Naive thymus-derived CD4-positive, alpha-beta T cell (primary cell): Measurements from ENCODE around the gene TMEM62. TPM values are rescaled to one million over a fixed set of nuclear protein-coding genes. Genes with fewer than 3 reads are reported as not detected.

ENCODE experiments used
- ATAC-seq: fragments of 150-1000 bp; cut with Tn5 transposase; 2 replicates; pipeline ENCODE4 v1.10.0; 2021; ENCODE audit warnings: mild to moderate bottlenecking, moderate library complexity
- CTCF ChIA-PET: fragments of 350-600 bp; sonication (Branson Sonifier 250); formaldehyde crosslinking; loops from one replicate; lab custom pipeline; 2021; ENCODE audit warnings: antibody characterized with exemption; lab: Charles Lee
- POLR2A ChIA-PET: fragments of 350-600 bp; sonication (Branson Sonifier 250); formaldehyde crosslinking; loops from one replicate; lab custom pipeline; 2021; ENCODE audit warnings: antibody characterized with exemption, inconsistent platforms; lab: Charles Lee
- DNase-seq, 9 donors: peaks; one replicate each; pipeline versions ENCODE4 v3.0.0 to v3.0.0-alpha.2; 2020 to 2022; ENCODE audit warnings: mixed read lengths in 1 of 9
- H3K27ac ChIP-seq: one replicate; pipeline ENCODE4 v1.7.0; 2013; ENCODE audit warnings: mild to moderate bottlenecking, low read depth, low read length, moderate library complexity
- H3K27me3 ChIP-seq, 2 donors: one replicate each; pipeline ENCODE4 v1.7.0; 2013; ENCODE audit warnings: low read length in 2 of 2, mild to moderate bottlenecking in 2 of 2, moderate library complexity in 2 of 2; ENCODE audit not compliant: control insufficient read depth in 2 of 2, insufficient read depth in 2 of 2
- H3K36me3 ChIP-seq, 3 experiments: 1 replicate in 2 of 3; 2 replicates in 1 of 3; pipeline ENCODE4 v1.7.0; 2013; ENCODE audit warnings: low read length in 3 of 3, mild to moderate bottlenecking in 3 of 3, moderate library complexity in 1 of 3; ENCODE audit not compliant: insufficient read depth in 3 of 3, control insufficient read depth in 2 of 3
- H3K4me1 ChIP-seq, 2 donors: one replicate each; pipeline ENCODE4 v1.7.0; 2013; ENCODE audit warnings: low read length in 2 of 2, mild to moderate bottlenecking in 2 of 2, moderate library complexity in 1 of 2; ENCODE audit not compliant: control insufficient read depth in 2 of 2, insufficient read depth in 2 of 2
- H3K4me3 ChIP-seq: 2 replicates; pipeline ENCODE4 v1.7.0; 2013; ENCODE audit warnings: mild to moderate bottlenecking, low read length
- H3K9me3 ChIP-seq, 3 experiments: 1 replicate in 2 of 3; 2 replicates in 1 of 3; pipeline ENCODE4 v1.7.0; 2013; ENCODE audit warnings: low read length in 3 of 3; ENCODE audit not compliant: control insufficient read depth in 2 of 3
- H3K27ac Mint-ChIP-seq, 9 donors: one replicate each; pipeline ENCODE4 v1.8.0; 2020 to 2022; ENCODE audit warnings: mixed read lengths in 9 of 9, mild to moderate bottlenecking in 8 of 9, moderate library complexity in 5 of 9, inconsistent platforms in 2 of 9
- H3K27me3 Mint-ChIP-seq, 5 donors: one replicate each; pipeline ENCODE4 v1.8.0; 2021 to 2022; ENCODE audit warnings: mixed read lengths in 5 of 5, mild to moderate bottlenecking in 1 of 5
- H3K36me3 Mint-ChIP-seq, 5 donors: one replicate each; pipeline ENCODE4 v1.8.0; 2020 to 2022; ENCODE audit warnings: mixed read lengths in 5 of 5, mild to moderate bottlenecking in 3 of 5, inconsistent platforms in 1 of 5
- H3K4me1 Mint-ChIP-seq, 7 donors: one replicate each; pipeline ENCODE4 v1.8.0; 2020 to 2022; ENCODE audit warnings: mixed read lengths in 7 of 7, mild to moderate bottlenecking in 3 of 7, inconsistent platforms in 1 of 7
- H3K4me3 Mint-ChIP-seq, 10 donors: one replicate each; pipeline ENCODE4 v1.8.0; 2020 to 2022; ENCODE audit warnings: mild to moderate bottlenecking in 10 of 10, mixed read lengths in 10 of 10, moderate library complexity in 6 of 10, inconsistent platforms in 2 of 10
- H3K9me3 Mint-ChIP-seq, 11 donors: one replicate each; pipeline ENCODE4 v1.8.0; 2020 to 2022; ENCODE audit warnings: mixed read lengths in 11 of 11, mild to moderate bottlenecking in 4 of 11, inconsistent platforms in 1 of 11, moderate library complexity in 1 of 11
- intact Hi-C, 2 donors: fragments of 100-400 bp; cut with micrococcal nuclease; formaldehyde crosslinking; loops; one replicate each; pipeline ENCODE4 v1.15.1; 2023
- polyA plus RNA-seq, 2 donors: library from polyadenylated mRNA; unstranded; fragments of 300-500 nt; fragmentation: Illumina TruSeq; gene quantifications; one replicate each; pipeline ENCODE4 v1.2.3, GENCODE V29; 2021
- total RNA-seq, 6 experiments: library from RNA in 5 of 6; stranded (reverse) in 5 of 6; gene quantifications; 1 replicate in 5 of 6; 2 replicates in 1 of 6; pipeline ENCODE4 v1.2.3 and lab custom pipeline; 2021 to 2026

The TMEM62 gene
- total and polyA plus RNA-seq, 7 experiments from 2014 or later: 3.6 to 21.5 (median 15.2) TPM

DNA sequence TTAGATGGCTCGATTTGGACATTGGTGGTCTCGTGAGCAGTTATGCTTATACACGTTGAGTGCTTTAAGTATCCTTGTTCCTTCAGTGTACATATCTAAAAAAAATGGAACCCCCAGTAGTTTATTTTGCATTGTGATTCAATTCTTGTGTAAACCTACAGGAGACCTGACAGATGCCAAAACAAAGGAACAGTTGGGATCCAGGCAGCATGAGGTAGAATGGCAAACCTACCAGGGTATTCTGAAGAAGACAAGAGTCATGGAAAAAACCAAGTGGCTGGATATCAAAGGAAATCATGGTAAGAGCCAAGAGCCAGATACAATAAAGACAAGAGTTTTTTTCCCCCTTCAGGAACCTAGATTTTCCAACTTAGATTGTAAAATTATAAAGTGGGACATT is 2.0 kb downstream of the TMEM62 start:
- peaks cover 0 to 22% (median 4%) of the 10 kb centered on the region in 3 experiments for H3K36me3 ChIP-seq
- ChIA-PET CTCF (no interaction called here), POLR2A (no interaction called here)
- no peak overlapping the region for H3K27ac Mint-ChIP-seq
- intact Hi-C loops: loop anchor here in 1 of 2 donors (2.0 kb wide), 1 partner anchor 15 kb away; no protein-coding TSS in a partner anchor
- no peak for DNase-seq
- no peaks in the 10 kb centered on the region for H3K27me3 ChIP-seq
- H3K4me1 ChIP-seq: peaks cover 6 to 11% of the 10 kb centered on the region in 2 donors
- no peak overlapping the region for H3K27ac ChIP-seq
- H3K4me1 Mint-ChIP-seq: peaks cover 13 to 34% (median 19%) of the 10 kb centered on the region in 7 donors
- no peaks in the 10 kb centered on the region for H3K9me3 Mint-ChIP-seq
- H3K4me3 ChIP-seq: no peak overlapping the region
- peaks cover 18 to 34% (median 28%) of the 10 kb centered on the region in 5 donors for H3K36me3 Mint-ChIP-seq
- H3K27me3 Mint-ChIP-seq: peaks cover 0 to 3% (median 0%) of the 10 kb centered on the region in 5 donors
- H3K4me3 Mint-ChIP-seq: peak overlapping the region in 1 of 10 donors; percentile 92
- no peaks in the 10 kb centered on the region for H3K9me3 ChIP-seq
- ATAC-seq: no peak

DNA sequence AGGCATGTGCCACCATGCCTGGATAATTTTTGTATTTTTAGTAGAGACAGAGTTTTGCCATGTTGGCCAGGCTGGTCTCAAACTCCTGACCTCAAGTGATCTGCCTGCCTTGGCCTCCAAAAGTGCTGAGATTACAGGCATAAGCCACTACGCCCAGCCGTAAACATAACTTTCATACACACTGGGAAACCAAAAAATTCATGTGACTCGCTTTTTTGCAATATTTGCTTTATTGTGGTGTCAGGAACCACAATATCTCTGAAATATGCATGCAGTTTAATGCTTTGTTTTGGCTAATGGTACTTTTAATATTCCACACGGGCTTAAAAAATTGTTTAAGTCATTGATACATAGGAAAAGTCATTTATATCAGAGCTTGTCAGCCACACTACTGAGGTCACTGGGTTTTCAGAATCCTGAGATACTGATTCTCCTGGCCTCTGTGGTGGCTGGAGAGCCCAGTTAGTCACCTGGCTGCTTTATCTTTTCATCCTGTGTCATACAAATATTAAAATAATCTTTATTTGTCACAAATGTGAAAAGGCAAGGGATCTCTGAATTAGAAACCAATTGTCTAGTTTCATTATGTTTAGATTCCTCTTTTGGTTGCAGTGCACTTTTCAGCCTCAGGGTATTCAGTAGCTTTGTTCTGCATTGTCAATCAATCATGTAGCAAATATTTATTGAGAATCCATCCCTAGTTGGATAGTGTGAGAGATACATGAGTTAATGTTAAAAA is 10.0 kb downstream of the TMEM62 start:
- H3K27ac ChIP-seq: no peak overlapping the region

DNA sequence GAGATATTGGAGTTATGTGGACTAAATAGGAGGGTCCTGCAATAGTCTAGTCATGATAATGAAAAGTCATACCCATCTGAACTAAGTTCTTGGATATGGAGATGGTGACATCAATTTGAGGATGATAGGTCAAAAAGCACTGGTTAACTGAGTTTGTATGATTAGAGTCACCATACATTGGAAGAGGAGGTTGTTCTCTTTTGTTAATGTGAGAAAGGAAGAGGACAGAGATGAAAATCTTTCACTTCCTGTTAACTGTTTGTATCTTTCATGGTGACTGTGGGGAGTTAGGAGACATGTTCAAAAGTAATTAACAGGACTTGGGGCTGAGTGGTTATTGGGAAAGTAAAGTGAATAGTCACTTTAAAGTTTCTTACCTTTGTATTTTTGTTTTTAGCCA is 11.1 kb downstream of the TMEM62 start:
- CTCF ChIA-PET: interaction anchor here (1.1 kb wide), 1 partner anchor 184 kb away, joined by 3 read pairs; no protein-coding TSS in a partner anchor
- Histone ChIP-seq H3K27ac (no peak overlapping the region), H3K36me3 (peaks cover 0 to 20% (median 8%) of the 10 kb centered on the region in 3 experiments), H3K4me3 (no peak overlapping the region), H3K4me1 (peaks cover 0 to 6% of the 10 kb centered on the region in 2 donors), H3K27me3 (no peaks in the 10 kb centered on the region), H3K9me3 (no peaks in the 10 kb centered on the region)
- ATAC-seq (no peak), DNase-seq (no peak)
- no peaks in the 10 kb centered on the region for H3K27me3 Mint-ChIP-seq
- H3K27ac Mint-ChIP-seq: peak overlapping the region in 1 of 9 donors; percentile 6
- H3K36me3 Mint-ChIP-seq: peaks cover 22 to 46% (median 35%) of the 10 kb centered on the region in 5 donors
- H3K4me3 Mint-ChIP-seq: peak overlapping the region in 2 of 10 donors; percentile 15 to 34
- H3K9me3 Mint-ChIP-seq: peaks cover 0 to 4% (median 0%) of the 10 kb centered on the region in 11 donors
- intact Hi-C loops: no loop called here
- POLR2A ChIA-PET: no interaction called here
- H3K4me1 Mint-ChIP-seq: peaks cover 13 to 22% (median 14%) of the 10 kb centered on the region in 7 donors

More for the DNA sequence above, 10.0 kb downstream of the TMEM62 start:
- ATAC-seq (no peak), DNase-seq (no peak)
- Mint-ChIP-seq H3K27ac (peak overlapping the region in 1 of 9 donors; percentile 9), H3K36me3 (peaks cover 28 to 47% (median 35%) of the 10 kb centered on the region in 5 donors), H3K9me3 (peaks cover 0 to 4% (median 0%) of the 10 kb centered on the region in 11 donors), H3K4me1 (peaks cover 13 to 22% (median 14%) of the 10 kb centered on the region in 7 donors), H3K4me3 (peak overlapping the region in 3 of 10 donors; percentile 9 to 34 (median 16)), H3K27me3 (no peaks in the 10 kb centered on the region)
- peaks cover 0 to 6% of the 10 kb centered on the region in 2 donors for H3K4me1 ChIP-seq
- H3K36me3 ChIP-seq: peaks cover 0 to 20% (median 7%) of the 10 kb centered on the region in 3 experiments
- no peaks in the 10 kb centered on the region for H3K9me3 ChIP-seq
- H3K27me3 ChIP-seq: no peaks in the 10 kb centered on the region
- CTCF ChIA-PET: interaction anchor here (1.1 kb wide), 1 partner anchor 185 kb away, joined by 3 read pairs; no protein-coding TSS in a partner anchor
- H3K4me3 ChIP-seq: no peak overlapping the region
- POLR2A ChIA-PET: no interaction called here
- intact Hi-C loops: no loop called here

DNA sequence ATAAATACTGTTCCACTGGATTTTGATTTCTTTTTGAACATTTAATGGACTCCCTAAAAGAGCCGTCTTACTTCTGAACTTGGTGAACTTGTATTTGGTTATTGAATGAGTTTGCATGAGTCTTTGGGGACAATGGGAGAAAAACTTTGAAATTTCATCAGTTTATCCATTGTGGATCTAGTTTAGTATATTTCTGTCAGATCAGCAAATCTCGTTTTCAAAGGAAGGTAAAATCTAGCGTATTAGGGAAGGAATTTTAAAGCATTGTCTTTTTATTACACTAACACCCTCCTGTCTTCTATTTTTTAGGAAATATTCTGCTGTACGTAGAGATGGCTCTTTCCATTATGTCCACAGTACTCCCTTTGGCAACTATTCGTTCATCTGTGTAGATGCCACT is 12.8 kb downstream of the TMEM62 start:
- Mint-ChIP-seq H3K36me3 (peaks cover 6 to 40% (median 20%) of the 10 kb centered on the region in 5 donors), H3K9me3 (peaks cover 0 to 4% (median 0%) of the 10 kb centered on the region in 11 donors), H3K4me3 (no peak overlapping the region), H3K27ac (no peak overlapping the region), H3K4me1 (peaks cover 13 to 21% (median 14%) of the 10 kb centered on the region in 7 donors), H3K27me3 (no peaks in the 10 kb centered on the region)
- intact Hi-C loops: no loop called here
- no peak overlapping the region for H3K27ac ChIP-seq
- POLR2A ChIA-PET: interaction anchor here (1.0 kb wide), 1 partner anchor 9 kb away, joined by 3 read pairs; no protein-coding TSS in a partner anchor
- H3K27me3 ChIP-seq: no peaks in the 10 kb centered on the region
- CTCF ChIA-PET: interaction anchor here (0.6 kb wide), 1 partner anchor 188 kb away, joined by 3 read pairs; no protein-coding TSS in a partner anchor
- H3K4me3 ChIP-seq: no peak overlapping the region
- H3K4me1 ChIP-seq: peaks cover under 1 to 6% of the 10 kb centered on the region in 2 donors
- DNase-seq (no peak), ATAC-seq (no peak)
- H3K36me3 ChIP-seq: peaks cover 0 to 13% (median 6%) of the 10 kb centered on the region in 3 experiments
- H3K9me3 ChIP-seq: no peaks in the 10 kb centered on the region

GRCh38 chr15:43150191-43150929 is 17.0 kb downstream of the TMEM62 start:
- intact Hi-C loops: loop anchor here (2.0 to 5.0 kb wide), 2 partner anchors 16 to 37 kb away; partner anchors contain the start of gene CCNDBP1 (in 1 of the 2)
- no peak for ATAC-seq
- H3K4me3 ChIP-seq: no peak overlapping the region
- ChIA-PET CTCF (no interaction called here), POLR2A (interaction anchor here (0.5 kb wide), 1 partner anchor 50 kb away, joined by 3 read pairs; no protein-coding TSS in a partner anchor)
- H3K4me1 ChIP-seq: peaks cover 4 to 5% of the 10 kb centered on the region in 2 donors
- H3K36me3 ChIP-seq: peaks cover 0 to 13% (median 6%) of the 10 kb centered on the region in 3 experiments
- DNase-seq: no peak
- Mint-ChIP-seq H3K9me3 (peaks cover 0 to 2% (median 0%) of the 10 kb centered on the region in 11 donors), H3K4me3 (no peak overlapping the region), H3K27ac (no peak overlapping the region), H3K36me3 (peaks cover 0 to 41% (median 17%) of the 10 kb centered on the region in 5 donors), H3K27me3 (no peaks in the 10 kb centered on the region), H3K4me1 (peaks cover 5 to 21% (median 14%) of the 10 kb centered on the region in 7 donors)
- no peaks in the 10 kb centered on the region for H3K27me3 ChIP-seq
- no peaks in the 10 kb centered on the region for H3K9me3 ChIP-seq
- H3K27ac ChIP-seq: no peak overlapping the region

DNA sequence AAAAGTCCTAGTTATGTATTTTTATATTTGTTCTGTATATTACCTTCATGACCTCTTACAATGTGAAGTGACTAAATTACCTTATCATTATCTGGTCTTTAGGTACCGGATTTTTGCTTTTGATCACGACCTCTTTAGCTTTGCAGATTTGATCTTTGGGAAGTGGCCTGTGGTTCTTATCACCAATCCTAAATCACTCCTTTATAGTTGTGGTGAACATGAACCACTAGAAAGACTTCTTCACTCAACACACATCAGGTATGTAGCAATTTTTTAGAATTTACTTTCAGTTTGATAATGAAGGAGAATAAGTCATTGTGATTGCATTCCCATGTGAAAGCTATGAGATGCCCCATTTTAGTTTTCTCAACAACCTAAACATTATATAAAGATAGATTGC is 18.3 kb downstream of the TMEM62 start:
- CTCF ChIA-PET: no interaction called here
- DNase-seq: peak in 7 of 9 donors; percentile 38 to 79 (median 68)
- intact Hi-C loops: loop anchor here (1.0 to 5.0 kb wide), 4 partner anchors 17 to 45 kb away; partner anchors contain the start of genes CCNDBP1 (in 1 of the 2), TMEM62 (in 1 of the 2) and UBR1 (in 1 of the 2)
- H3K36me3 ChIP-seq: peaks cover 3 to 10% (median 6%) of the 10 kb centered on the region in 3 experiments
- peaks cover 4 to 5% of the 10 kb centered on the region in 2 donors for H3K4me1 ChIP-seq
- peak overlapping the region in 4 of 9 donors; percentile 3 to 84 (median 31) for H3K27ac Mint-ChIP-seq
- no peak overlapping the region for H3K27ac ChIP-seq
- H3K27me3 Mint-ChIP-seq: no peaks in the 10 kb centered on the region
- ATAC-seq: peak; percentile 92
- POLR2A ChIA-PET: interaction anchor here (0.6 to 0.7 kb wide), 2 partner anchors 33 to 218 kb away, joined by 3 read pairs; partner anchors contain the start of gene CCNDBP1
- H3K4me1 Mint-ChIP-seq: peaks cover 5 to 23% (median 14%) of the 10 kb centered on the region in 7 donors
- no peaks in the 10 kb centered on the region for H3K27me3 ChIP-seq
- peaks cover 0 to 2% (median 0%) of the 10 kb centered on the region in 11 donors for H3K9me3 Mint-ChIP-seq
- H3K36me3 Mint-ChIP-seq: peaks cover 0 to 41% (median 23%) of the 10 kb centered on the region in 5 donors
- peak overlapping the region in 9 of 10 donors; percentile 10 to 71 (median 60) for H3K4me3 Mint-ChIP-seq
- no peaks in the 10 kb centered on the region for H3K9me3 ChIP-seq
- no peak overlapping the region for H3K4me3 ChIP-seq
